Astrocyte (in vitro differentiated cells and primary cell): ENCODE measurements around the gene CSAD. TPM values are rescaled to one million over a fixed set of nuclear protein-coding genes. Genes with fewer than 3 reads are reported as not detected.
"Not testable (repeated sequence)": the region's sequence is repeated elsewhere in the genome, so short reads cannot be mapped to it uniquely, and the experiment has no call there.

Experiments used
- DNase-seq: peaks from one replicate; pipeline ENCODE4 v3.0.0-alpha.2; 2010; ENCODE audit warnings: low read depth
- FAIRE-seq: peaks from 2 replicates; lab custom pipeline; 2011; peaks lifted over from hg19 to GRCh38; lab: Jason Lieb, UNC
- H2AFZ ChIP-seq: 2 replicates; pipeline ENCODE4 v1.6.0; 2012; ENCODE audit warnings: low read depth, low read length, inconsistent platforms
- H3K27ac ChIP-seq: 2 replicates; pipeline ENCODE4 v1.5.1; 2011; ENCODE audit warnings: low read depth, low read length, inconsistent platforms
- H3K27me3 ChIP-seq: 2 replicates; pipeline ENCODE4 v1.6.0; 2011; ENCODE audit warnings: low read length, inconsistent platforms; ENCODE audit not compliant: insufficient read depth
- H3K36me3 ChIP-seq: 2 replicates; pipeline ENCODE4 v1.5.1; 2011; ENCODE audit warnings: low read length, inconsistent platforms; ENCODE audit not compliant: insufficient read depth
- H3K4me1 ChIP-seq: 2 replicates; pipeline ENCODE4 v1.5.1; 2011; ENCODE audit warnings: low read length, inconsistent platforms; ENCODE audit not compliant: insufficient read depth
- H3K4me2 ChIP-seq: 2 replicates; pipeline ENCODE4 v1.6.0; 2012; ENCODE audit warnings: low read length, inconsistent platforms
- H3K4me3 ChIP-seq: 2 replicates; pipeline ENCODE4 v1.5.1; 2011; ENCODE audit warnings: low read depth, mild to moderate bottlenecking, low read length, inconsistent platforms; ENCODE audit not compliant: insufficient read depth
- H3K79me2 ChIP-seq: 2 replicates; pipeline ENCODE4 v1.6.0; 2012; ENCODE audit warnings: mild to moderate bottlenecking, low read length, inconsistent platforms; ENCODE audit not compliant: insufficient read depth
- H3K9ac ChIP-seq: 2 replicates; pipeline ENCODE4 v1.6.0; 2012; ENCODE audit warnings: mild to moderate bottlenecking, low read length, inconsistent platforms
- H3K9me3 ChIP-seq: 2 replicates; pipeline ENCODE4 v1.5.1; 2012; ENCODE audit warnings: low read depth, mild to moderate bottlenecking, low read length, inconsistent platforms; ENCODE audit not compliant: insufficient read depth
- H4K20me1 ChIP-seq: 2 replicates; pipeline ENCODE4 v1.6.0; 2012; ENCODE audit warnings: low read length, inconsistent platforms; ENCODE audit not compliant: insufficient read depth
- H3K27ac Mint-ChIP-seq: one replicate; pipeline ENCODE4 v1.8.0; 2021; ENCODE audit warnings: mild to moderate bottlenecking, mixed read lengths; ENCODE audit not compliant: unreplicated experiment
- H3K27me3 Mint-ChIP-seq: one replicate; pipeline ENCODE4 v1.8.0; 2021; ENCODE audit warnings: low read depth, mixed read lengths; ENCODE audit not compliant: unreplicated experiment
- H3K36me3 Mint-ChIP-seq: one replicate; pipeline ENCODE4 v1.8.0; 2021; ENCODE audit warnings: low read depth, mixed read lengths; ENCODE audit not compliant: unreplicated experiment
- H3K4me1 Mint-ChIP-seq: one replicate; pipeline ENCODE4 v1.8.0; 2021; ENCODE audit warnings: low read depth, mixed read lengths; ENCODE audit not compliant: unreplicated experiment
- H3K4me3 Mint-ChIP-seq: one replicate; pipeline ENCODE4 v1.8.0; 2021; ENCODE audit warnings: mild to moderate bottlenecking, moderate library complexity, mixed read lengths; ENCODE audit not compliant: unreplicated experiment
- H3K9me3 Mint-ChIP-seq: one replicate; pipeline ENCODE4 v1.8.0; 2021; ENCODE audit warnings: mild to moderate bottlenecking, mixed read lengths; ENCODE audit not compliant: unreplicated experiment
- EZH2 ChIP-seq: IDR thresholded peaks from 2 replicates; pipeline ENCODE4 v1.6.1; 2012; ENCODE audit warnings: mild to moderate bottlenecking, low read length, inconsistent platforms; ENCODE audit not compliant: insufficient read depth
- total RNA-seq: library from RNA; stranded (reverse); gene quantifications from 2 replicates; pipeline ENCODE4 v1.2.1, GENCODE V29; 2021
- TF ChIP-seq, protein P1 (sequence below): IDR thresholded peaks from 2 replicates; pipeline ENCODE4 v1.5.1; 2011; ENCODE audit warnings: low read depth, mild to moderate bottlenecking, inconsistent platforms, low read length, moderate library complexity; ENCODE audit not compliant: insufficient read depth

The CSAD gene
- total RNA-seq, 1 donor from 2014 or later: 19.4 TPM

DNA sequence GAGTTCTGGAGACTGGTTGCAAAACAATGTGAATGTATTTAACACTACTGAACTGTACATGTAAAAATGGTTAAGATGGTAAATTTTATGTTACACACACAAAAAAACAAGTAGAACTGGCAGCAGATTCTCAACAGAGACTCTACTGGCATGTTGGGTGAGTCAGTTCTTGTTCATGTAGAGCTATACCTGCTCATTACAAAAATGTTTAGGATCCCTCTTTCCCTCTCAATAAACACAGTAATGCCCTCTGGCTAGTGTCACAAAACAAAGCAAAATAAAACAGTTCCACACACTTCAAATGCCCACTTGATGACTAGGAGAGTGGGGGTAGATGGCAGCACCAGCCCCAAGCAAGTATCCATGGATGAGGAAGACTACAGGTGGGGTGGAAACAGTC, 13.9 kb downstream of the CSAD start:
- H3K4me2 ChIP-seq: no peak overlapping the region
- H3K9me3 Mint-ChIP-seq: no peaks in the 10 kb centered on the region
- H3K4me3 ChIP-seq: no peak overlapping the region
- no peaks in the 10 kb centered on the region for H4K20me1 ChIP-seq
- H3K36me3 Mint-ChIP-seq: peaks cover 22% of the 10 kb centered on the region
- no peaks in the 10 kb centered on the region for H3K79me2 ChIP-seq
- no peak overlapping the region for H3K27ac ChIP-seq
- H3K4me3 Mint-ChIP-seq: no peak overlapping the region
- peaks cover 10% of the 10 kb centered on the region for H3K4me1 ChIP-seq
- peaks cover 5% of the 10 kb centered on the region for H3K36me3 ChIP-seq
- DNase-seq: no peak
- no peaks in the 10 kb centered on the region for H3K27me3 Mint-ChIP-seq
- peaks cover 5% of the 10 kb centered on the region for H3K4me1 Mint-ChIP-seq
- H3K9me3 ChIP-seq: no peaks in the 10 kb centered on the region
- H3K27me3 ChIP-seq: no peaks in the 10 kb centered on the region
- no peak overlapping the region for H3K9ac ChIP-seq
- no peak overlapping the region for H2AFZ ChIP-seq
- no peak overlapping the region for H3K27ac Mint-ChIP-seq
- FAIRE-seq: no peak
- TF ChIP-seq, protein P1, sequence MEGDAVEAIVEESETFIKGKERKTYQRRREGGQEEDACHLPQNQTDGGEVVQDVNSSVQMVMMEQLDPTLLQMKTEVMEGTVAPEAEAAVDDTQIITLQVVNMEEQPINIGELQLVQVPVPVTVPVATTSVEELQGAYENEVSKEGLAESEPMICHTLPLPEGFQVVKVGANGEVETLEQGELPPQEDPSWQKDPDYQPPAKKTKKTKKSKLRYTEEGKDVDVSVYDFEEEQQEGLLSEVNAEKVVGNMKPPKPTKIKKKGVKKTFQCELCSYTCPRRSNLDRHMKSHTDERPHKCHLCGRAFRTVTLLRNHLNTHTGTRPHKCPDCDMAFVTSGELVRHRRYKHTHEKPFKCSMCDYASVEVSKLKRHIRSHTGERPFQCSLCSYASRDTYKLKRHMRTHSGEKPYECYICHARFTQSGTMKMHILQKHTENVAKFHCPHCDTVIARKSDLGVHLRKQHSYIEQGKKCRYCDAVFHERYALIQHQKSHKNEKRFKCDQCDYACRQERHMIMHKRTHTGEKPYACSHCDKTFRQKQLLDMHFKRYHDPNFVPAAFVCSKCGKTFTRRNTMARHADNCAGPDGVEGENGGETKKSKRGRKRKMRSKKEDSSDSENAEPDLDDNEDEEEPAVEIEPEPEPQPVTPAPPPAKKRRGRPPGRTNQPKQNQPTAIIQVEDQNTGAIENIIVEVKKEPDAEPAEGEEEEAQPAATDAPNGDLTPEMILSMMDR: no peak
- no peak for TF ChIP-seq EZH2

DNA sequence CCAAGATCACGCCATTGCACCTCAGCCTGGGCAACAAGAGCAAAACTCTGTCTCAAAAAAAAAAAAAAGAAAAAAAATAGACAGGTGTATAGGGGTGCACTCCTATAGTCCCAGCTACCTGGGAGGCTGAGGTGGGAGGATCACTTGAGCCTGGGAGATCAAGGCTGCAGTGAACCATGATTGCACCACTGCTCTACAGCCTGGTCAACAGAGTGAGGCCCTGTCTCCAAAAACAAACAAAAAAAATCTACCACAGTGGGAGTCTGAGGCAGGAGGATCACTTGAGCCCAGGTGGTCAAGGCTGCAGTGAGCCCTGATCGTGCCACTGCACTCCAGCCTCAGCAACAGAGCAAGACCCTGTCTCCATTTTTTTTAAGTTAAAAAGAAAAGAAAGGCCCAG, 17.7 kb downstream of the CSAD start:
- H3K79me2 ChIP-seq, H3K9me3 ChIP-seq, H3K4me3 ChIP-seq, H3K4me1 ChIP-seq, H3K27me3 ChIP-seq, H3K9me3 Mint-ChIP-seq, H4K20me1 ChIP-seq, H3K4me2 ChIP-seq, H3K36me3 ChIP-seq, H3K4me1 Mint-ChIP-seq, H2AFZ ChIP-seq, H3K27ac Mint-ChIP-seq, H3K4me3 Mint-ChIP-seq, H3K27ac ChIP-seq, FAIRE-seq, H3K27me3 Mint-ChIP-seq, H3K9ac ChIP-seq, DNase-seq: not testable (repeated sequence)
- H3K36me3 Mint-ChIP-seq: peaks cover 14% of the 10 kb centered on the region

DNA sequence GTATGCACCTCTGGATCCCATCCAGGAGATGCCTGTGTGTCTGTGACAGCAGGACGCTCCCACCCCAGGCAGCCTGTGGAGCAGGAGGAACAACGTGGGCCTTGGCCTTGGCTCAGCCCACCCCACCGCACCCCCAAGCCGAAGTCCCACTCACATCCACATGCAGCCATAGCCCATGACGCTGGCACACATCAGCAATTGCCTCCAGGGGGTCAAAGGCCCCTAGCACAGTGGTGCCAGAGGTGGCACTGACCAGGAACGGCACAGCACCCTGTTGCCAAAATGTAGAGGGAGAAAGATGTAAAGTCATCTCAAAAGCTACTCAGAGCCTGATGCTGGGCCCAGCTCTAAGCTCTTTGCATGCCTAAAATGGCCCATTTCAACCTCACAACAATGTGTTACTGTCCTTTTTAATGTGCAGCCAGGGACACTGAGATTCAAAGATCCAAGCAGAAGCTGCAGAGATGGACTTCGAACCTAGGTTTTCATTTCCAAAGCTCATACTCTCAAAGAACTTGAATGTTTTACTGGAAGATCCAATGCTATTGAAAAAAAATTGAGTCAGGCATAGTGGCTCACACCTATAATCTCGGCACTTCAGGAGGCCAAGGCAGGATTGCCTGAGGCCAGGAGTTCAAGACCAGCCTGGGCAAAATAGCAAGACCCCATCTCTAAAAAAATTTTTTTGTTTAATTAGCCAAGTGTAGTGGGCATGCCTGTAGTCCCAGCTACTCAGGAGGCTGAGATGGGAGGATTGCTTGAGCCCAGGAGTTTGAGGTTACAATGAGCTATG, 19.4 kb downstream of the CSAD start:
- no peaks in the 10 kb centered on the region for H3K27me3 Mint-ChIP-seq
- Histone ChIP-seq H4K20me1 (no peaks in the 10 kb centered on the region), H3K36me3 (no peaks in the 10 kb centered on the region), H3K79me2 (no peaks in the 10 kb centered on the region), H3K4me2 (no peak overlapping the region), H3K4me1 (no peaks in the 10 kb centered on the region), H3K4me3 (no peak overlapping the region), H3K9me3 (no peaks in the 10 kb centered on the region), H3K27me3 (no peaks in the 10 kb centered on the region), H2AFZ (no peak overlapping the region), H3K9ac (no peak overlapping the region), H3K27ac (no peak overlapping the region)
- H3K4me1 Mint-ChIP-seq: no peaks in the 10 kb centered on the region
- H3K4me3 Mint-ChIP-seq: no peak overlapping the region
- TF ChIP-seq EZH2: no peak
- TF ChIP-seq, protein P1: no peak
- no peak overlapping the region for H3K27ac Mint-ChIP-seq
- no peak for FAIRE-seq
- peaks cover 9% of the 10 kb centered on the region for H3K36me3 Mint-ChIP-seq
- no peaks in the 10 kb centered on the region for H3K9me3 Mint-ChIP-seq
- DNase-seq: no peak
